ENCODE data around the gene SORCS2. TPM values are rescaled to one million over a fixed set of nuclear protein-coding genes. Genes with fewer than 3 reads are reported as not detected.
A peak's percentile ranks its signal among the peaks of the same experiment; 100 is the strongest.

SORCS2 gene
- total and polyA plus RNA-seq, 2 of the 8 experiments (the other 6 are each of a cell fraction or from before 2014, with no cell fraction given): 0.36 to 1.8 TPM

DNA sequence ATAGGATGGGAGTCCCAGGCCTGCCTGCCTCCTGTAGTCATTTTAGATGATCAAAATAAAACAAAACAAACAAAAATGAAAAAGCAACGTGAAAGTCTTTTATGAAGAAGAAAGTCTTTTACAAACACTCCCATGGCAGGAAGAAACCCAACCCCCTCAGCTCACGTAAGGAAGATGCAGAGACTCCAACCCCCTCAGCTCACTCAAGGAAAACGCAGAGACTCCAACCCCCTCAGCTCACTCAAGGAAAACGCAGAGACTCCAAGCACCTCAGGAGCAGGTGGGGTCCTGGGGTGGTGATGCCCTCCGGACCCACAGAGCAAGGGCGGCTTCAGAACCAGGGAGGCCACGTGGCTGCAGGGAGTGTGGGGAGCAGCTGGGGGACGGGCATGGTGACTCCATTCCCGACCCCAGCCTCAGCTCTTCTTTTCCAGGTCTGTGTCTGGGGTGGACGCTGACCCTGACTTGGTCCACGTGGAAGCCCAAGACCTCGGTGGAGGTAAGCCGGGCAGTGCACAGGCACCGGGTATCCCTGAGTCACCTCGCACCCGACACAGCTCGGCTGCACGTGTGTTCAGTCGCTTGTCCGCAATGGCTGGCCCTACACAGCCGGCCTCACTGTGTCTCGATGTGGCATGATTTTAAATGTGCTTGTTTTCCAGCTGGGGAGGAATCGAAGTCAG lies 468.9 kb downstream of the SORCS2 start:
- Histone ChIP-seq H3K4me2 (ENCODE audit: insufficient read depth in 1 of 2, low read depth in 2 of 2, low read length in 2 of 2) (no peak overlapping the region), H3K79me1 (ENCODE audit: low read depth, low read length) (no peaks in the 10 kb centered on the region), H3K79me2 (ENCODE audit: control insufficient read depth in 1 of 2, insufficient read depth in 2 of 2, low read length in 2 of 2) (no peaks in the 10 kb centered on the region), H3K56ac (replicated peaks; ENCODE audit: insufficient read length, low read depth, low read length) (no peak overlapping the region), H3K4ac (replicated peaks; ENCODE audit: insufficient read length, low read depth, low read length) (no peak overlapping the region), H4K91ac (replicated peaks; ENCODE audit: insufficient read length, low read length) (no peak overlapping the region), H3K23ac (ENCODE audit: insufficient read length) (no peak overlapping the region), H2BK20ac (ENCODE audit: low read length) (no peak overlapping the region), H3K36me3 (ENCODE audit: control insufficient read depth in 2 of 4, insufficient read depth in 4 of 4, low read length in 3 of 4) (no peaks in the 10 kb centered on the region), H2BK15ac (ENCODE audit: low read length) (no peak overlapping the region), H3K9me3 (ENCODE audit: insufficient read depth in 2 of 2, low read depth in 1 of 2, low read length in 1 of 2) (no peaks in the 10 kb centered on the region), H2BK12ac (ENCODE audit: low read depth, low read length) (no peak overlapping the region), H3K14ac (ENCODE audit: insufficient read length) (no peak overlapping the region), H2BK120ac (replicated peaks; ENCODE audit: low read depth, low read length) (no peak overlapping the region), H3K4me1 (replicated peaks in 1 of 4; ENCODE audit: control insufficient read depth in 3 of 4, insufficient read depth in 4 of 4, low read length in 3 of 4) (peaks cover 0 to 6% (median 3%) of the 10 kb centered on the region in 4 experiments; a peak in 4 of 7 replicates), H4K5ac (ENCODE audit: insufficient read length, low read depth, low read length) (no peak overlapping the region), H3K4me3 (ENCODE audit: extremely low read depth in 1 of 4, insufficient read depth in 2 of 4, low read depth in 3 of 4, low read length in 4 of 4) (no peak overlapping the region), H3K23me2 (ENCODE audit: low read depth, low read length) (peaks cover 14% of the 10 kb centered on the region; the same call in 1 of the 2 replicates), H2AFZ (ENCODE audit: low read length) (no peak overlapping the region), H3K9ac (replicated peaks in 1 of 4; ENCODE audit: extremely low read depth in 1 of 4, low read depth in 3 of 4, low read length in 3 of 4) (no peak overlapping the region), H2AK5ac (ENCODE audit: low read depth, low read length) (0 out of 2 replicates have a peak overlapping the region, but pooled peaks have one; percentile 13), H2BK5ac (ENCODE audit: low read depth, low read length) (no peak overlapping the region), H3K18ac (ENCODE audit: extremely low read depth, low read length) (no peak overlapping the region), H4K8ac (ENCODE audit: extremely low read depth, insufficient read depth, low read length) (peak overlapping the region; percentile 53; the same call in 1 of the 2 replicates), H4K20me1 (replicated peaks in 1 of 2; ENCODE audit: control insufficient read depth in 1 of 2, insufficient read depth in 2 of 2, low read length in 2 of 2) (no peaks in the 10 kb centered on the region), H3K27ac (ENCODE audit: low read depth, low read length) (no peak overlapping the region), H3K27me3 (replicated peaks in 1 of 4; ENCODE audit: control insufficient read depth in 3 of 4, extremely low read depth in 1 of 4, insufficient read depth in 3 of 4, low read length in 3 of 4) (no peaks in the 10 kb centered on the region)
- TF ChIP-seq GABPA (IDR thresholded peaks at IDR 0.05; ENCODE audit: borderline replicate concordance, insufficient read depth, low read length): no peak
- DNase-seq (ENCODE audit: low read depth in 1 of 2, low spot score in 2 of 2) (no peak), FAIRE-seq (no peak)
- CTCF ChIA-PET (ENCODE audit: partially characterized antibody): interaction anchor here (0.8 to 3.9 kb wide), 8 partner anchors 8 to 326 kb away, joined by 3 to 12 read pairs (median 4); no protein-coding TSS in a partner anchor
- 88% methylated on average over 23 of the region's 23 CpGs; no CpG with 5 or more reads in 1 of the 2 experiments for WGBS, 2 experiments (ENCODE audit: extremely low coverage in 1 of 2, insufficient coverage in 1 of 2, insufficient read length in 1 of 2, insufficient replicate concordance in 2 of 2, low coverage in 1 of 2, low lambda C conversion rate in 2 of 2, missing lambda C conversion rate in 1 of 2)
- POLR2A ChIA-PET (ENCODE audit: partially characterized antibody): no interaction called here
